Measurements from ENCODE around the gene ZFYVE28.
A peak's percentile ranks its signal among the peaks of the same experiment; 100 is the strongest.
"Not testable (repeated sequence)": the region's sequence is repeated elsewhere in the genome, so short reads cannot be mapped to it uniquely, and the experiment has no call there.

ZFYVE28 gene

GRCh38 chr4:2417765-2418649 lies at the start of gene ZFYVE28:
Gene ZFYVE28 (minus strand): TSS chr4:2418645. CDS start chr4:2418323, 322 bp downstream.
- Mint-ChIP-seq H3K27ac (no peak within 1 kb of the TSS), H3K36me3 (ENCODE audit: low read depth) (no peaks in the 10 kb centered on the region), H3K4me3 (peak within 1 kb of the TSS; percentile 84), H3K27me3 (ENCODE audit: low read depth, poor library complexity) (peaks cover 94% of the 10 kb centered on the region), H3K4me1 (peaks cover 35% of the 10 kb centered on the region), H3K9me3 (no peaks in the 10 kb centered on the region)
- no peak for TF ChIP-seq CTCF (IDR thresholded peaks at IDR 0.05)
- DNase-seq: no peak

DNA sequence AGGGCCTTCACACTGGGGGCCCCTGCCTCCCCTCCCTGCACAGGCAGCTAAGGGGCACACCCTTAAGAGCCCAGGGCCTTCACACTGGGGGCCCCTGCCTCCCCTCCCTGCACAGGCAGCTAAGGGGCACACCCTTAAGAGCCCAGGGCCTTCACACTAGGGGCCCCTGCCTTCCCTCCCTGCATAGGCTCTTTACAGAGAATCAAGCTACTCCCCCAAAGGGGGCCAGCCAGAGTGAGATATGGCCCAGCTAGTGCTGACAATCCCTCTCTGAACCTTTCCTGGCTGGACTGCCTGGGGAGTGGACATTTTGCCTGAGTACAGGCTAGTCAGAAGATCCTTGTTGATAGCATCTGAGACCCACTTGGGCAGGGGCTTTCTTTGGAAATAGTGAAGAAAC lies 47.1 kb upstream of the ZFYVE28 start:
- Mint-ChIP-seq H3K4me1 (peaks cover 56% of the 10 kb centered on the region), H3K27me3 (ENCODE audit: low read depth, poor library complexity) (peaks cover 17% of the 10 kb centered on the region), H3K36me3 (ENCODE audit: low read depth) (peaks cover 15% of the 10 kb centered on the region)
- not testable (repeated sequence) for H3K27ac Mint-ChIP-seq, DNase-seq, H3K4me3 Mint-ChIP-seq, H3K9me3 Mint-ChIP-seq

- TF ChIP-seq CTCF (IDR thresholded peaks at IDR 0.05): no peak
- no peak overlapping the region for H3K4me3 Mint-ChIP-seq
- DNase-seq: no peak
- H3K27me3 Mint-ChIP-seq (ENCODE audit: low read depth, poor library complexity): peaks cover 17% of the 10 kb centered on the region
- no peak overlapping the region for H3K27ac Mint-ChIP-seq
- peaks cover 9% of the 10 kb centered on the region for H3K36me3 Mint-ChIP-seq (ENCODE audit: low read depth)
- H3K4me1 Mint-ChIP-seq: peaks cover 51% of the 10 kb centered on the region
- H3K9me3 Mint-ChIP-seq: peaks cover 3% of the 10 kb centered on the region
These were observed 46.6 kb upstream of the ZFYVE28 start for GRCh38 chr4:2465032-2465431.

- no peak overlapping the region for H3K27ac Mint-ChIP-seq
- H3K9me3 Mint-ChIP-seq: no peaks in the 10 kb centered on the region
- peaks cover 26% of the 10 kb centered on the region for H3K27me3 Mint-ChIP-seq (ENCODE audit: low read depth, poor library complexity)
- H3K4me3 Mint-ChIP-seq: peak overlapping the region; percentile 73
- TF ChIP-seq CTCF (IDR thresholded peaks at IDR 0.05): no peak
- H3K36me3 Mint-ChIP-seq (ENCODE audit: low read depth): peaks cover 6% of the 10 kb centered on the region
- H3K4me1 Mint-ChIP-seq: peaks cover 50% of the 10 kb centered on the region
- DNase-seq: no peak
These were observed 44.7 kb upstream of the ZFYVE28 start for GRCh38 chr4:2462992-2463762.

DNA sequence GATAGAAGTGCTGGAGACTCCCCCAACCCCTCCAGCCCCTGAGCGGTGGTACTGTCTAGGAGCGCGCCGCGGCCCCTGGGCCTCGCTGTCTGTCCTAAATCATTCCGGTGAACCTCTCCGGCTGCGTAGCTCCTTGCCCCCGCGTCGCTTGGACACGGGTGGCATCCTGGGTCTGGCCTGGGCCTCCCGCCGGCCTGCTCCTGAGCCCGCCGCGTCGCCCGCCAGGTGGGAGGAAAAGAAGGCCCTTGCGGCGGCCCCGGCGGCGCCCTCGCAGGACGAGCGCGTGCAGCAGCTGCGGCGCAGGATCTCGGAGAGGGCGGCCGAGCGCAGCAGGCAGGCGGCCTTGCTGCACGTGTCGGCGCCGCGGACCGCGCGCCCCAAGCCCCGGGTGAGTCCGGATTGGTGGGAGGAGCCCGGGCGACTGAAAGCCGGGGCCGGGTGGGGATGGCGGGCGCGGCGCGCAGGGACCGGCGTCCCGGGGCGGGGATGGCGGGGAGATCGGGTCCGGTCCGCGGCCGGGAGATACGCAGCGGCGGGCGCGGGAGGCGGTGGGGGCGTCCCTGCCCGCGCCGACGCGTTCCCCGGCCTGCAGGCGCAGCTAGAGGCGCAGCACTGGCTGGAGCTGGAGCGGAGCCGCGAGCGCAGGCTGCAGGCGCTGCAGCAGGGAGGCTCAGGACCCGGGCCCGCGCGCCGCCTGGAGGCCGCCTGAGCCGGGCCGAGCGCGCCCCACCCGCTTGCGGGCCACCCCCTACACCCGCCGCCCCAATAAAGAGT lies 44.0 kb upstream of the ZFYVE28 start:
- no peak overlapping the region for H3K27ac Mint-ChIP-seq
- peaks cover 43% of the 10 kb centered on the region for H3K4me1 Mint-ChIP-seq
- peaks cover 6% of the 10 kb centered on the region for H3K36me3 Mint-ChIP-seq (ENCODE audit: low read depth)
- peak; percentile 79 for DNase-seq
- TF ChIP-seq CTCF (IDR thresholded peaks at IDR 0.05): no peak
- H3K4me3 Mint-ChIP-seq: peak overlapping the region; percentile 82
- H3K9me3 Mint-ChIP-seq: no peaks in the 10 kb centered on the region
- H3K27me3 Mint-ChIP-seq (ENCODE audit: low read depth, poor library complexity): peaks cover 34% of the 10 kb centered on the region
